Lung (tissue), 13 donors: ENCODE data around the gene C6orf52. TPM values are rescaled to one million over a fixed set of nuclear protein-coding genes. Genes with fewer than 3 reads are reported as not detected.

ENCODE experiments used
- ATAC-seq: fragments of 200-7000 bp; cut with Tn5 transposase; one replicate; pipeline ENCODE4 v1.9.1; 2020; ENCODE audit warnings: moderate number of reproducible peaks; ENCODE audit not compliant: insufficient read depth, low FRiP score
- DNase-seq, 3 donors: peaks; one replicate each; pipeline ENCODE4 v3.0.0-alpha.2; 2013 to 2017
- H3K27ac ChIP-seq, 2 donors: one replicate each; pipeline ENCODE4 v1.5.1; 2013; ENCODE audit warnings: mild to moderate bottlenecking in 2 of 2, moderate library complexity in 2 of 2, control low read depth in 1 of 2, inconsistent platforms in 1 of 2, low read depth in 1 of 2, low read length in 1 of 2
- H3K27me3 ChIP-seq, 3 donors: one replicate each; pipeline ENCODE4 v1.5.1; 2013; ENCODE audit warnings: low read length in 2 of 3; ENCODE audit not compliant: control insufficient read depth in 3 of 3, insufficient read depth in 3 of 3
- H3K36me3 ChIP-seq, 4 donors: one replicate each; pipeline ENCODE4 v1.5.1; 2013; ENCODE audit warnings: low read length in 4 of 4, mild to moderate bottlenecking in 1 of 4, moderate library complexity in 1 of 4; ENCODE audit not compliant: control insufficient read depth in 4 of 4, insufficient read depth in 4 of 4
- H3K4me1 ChIP-seq, 5 donors: one replicate each; pipeline ENCODE4 v1.5.1; 2013; ENCODE audit warnings: low read length in 5 of 5, mild to moderate bottlenecking in 2 of 5, moderate library complexity in 1 of 5; ENCODE audit not compliant: control insufficient read depth in 5 of 5, insufficient read depth in 5 of 5
- H3K4me3 ChIP-seq: one replicate; pipeline ENCODE4 v1.5.1; 2013; ENCODE audit warnings: mild to moderate bottlenecking, control low read depth, moderate library complexity
- H3K9ac ChIP-seq, 2 donors: one replicate each; pipeline ENCODE4 v1.5.1; 2013; ENCODE audit warnings: low read length in 2 of 2, control low read depth in 1 of 2; ENCODE audit not compliant: insufficient read depth in 1 of 2
- H3K9me3 ChIP-seq, 4 donors: one replicate each; pipeline ENCODE4 v1.5.1; 2013; ENCODE audit warnings: low read length in 3 of 4, mild to moderate bottlenecking in 1 of 4, moderate library complexity in 1 of 4; ENCODE audit not compliant: control insufficient read depth in 4 of 4, insufficient read depth in 3 of 4
- WGBS, 2 donors: extraction: QIAGEN DNeasy Blood & Tissue Kit; methylation state at CpG; one replicate each; pipeline ENCODE4 v1.1.7; 2013; 5-methylcytosine and 5-hydroxymethylcytosine counted together
- polyA plus RNA-seq, 2 donors: library from polyadenylated mRNA; stranded (reverse); fragments of 200-250 nt; gene quantifications; one replicate each; pipeline ENCODE4 v1.2.1, GENCODE V29; 2013
- small RNA-seq: library from RNA; depleted of rRNA; stranded (forward); fragments of <200 nt; gene quantifications from one replicate; pipeline ENCODE3, GENCODE V24; 2014; ENCODE audit warnings: low replicate concordance
- total RNA-seq, 2 donors: library from RNA; depleted of rRNA in 1 of 2; stranded (reverse); fragments of >200 nt in 1 of 2; gene quantifications; one replicate each; pipeline ENCODE4 v1.2.1, GENCODE V29; 2014 to 2021
- TF ChIP-seq, protein P1 (sequence below): IDR thresholded peaks from 2 replicates; pipeline ENCODE4 v1.5.1; 2012; ENCODE audit warnings: mild to moderate bottlenecking; ENCODE audit errors: control extremely low read depth, extremely low read depth
- donor health status: control.
- donor health status: control.
- donor health status: Bipolar disorder and iron deficiency.
- donor health status: healthy.
- donor health status: DM: yes; HTN: yes; CAD: no.

Gene C6orf52
- total and polyA plus RNA-seq, 4 donors = 1.3 to 3.5 (median 1.9) TPM

DNA sequence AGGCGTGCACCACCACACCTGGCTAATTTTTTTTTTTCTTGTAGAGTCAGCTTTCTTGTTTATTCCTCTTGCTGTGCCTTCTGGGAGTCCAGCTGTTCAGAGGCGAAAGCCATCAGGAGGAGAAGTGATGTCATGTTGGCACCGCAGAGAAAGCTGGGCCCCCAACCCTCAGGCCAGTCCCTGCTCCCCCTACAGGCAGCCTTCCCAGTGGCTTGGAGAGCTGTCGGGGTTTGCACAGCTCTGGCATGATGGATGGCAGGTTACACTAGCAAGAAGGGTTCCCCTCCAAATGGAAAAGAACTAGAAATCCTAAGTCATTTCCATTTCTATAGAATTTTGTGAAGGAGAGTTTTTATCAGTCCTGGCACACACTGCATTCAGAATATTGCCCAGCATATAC lies 72.6 kb downstream of the C6orf52 start:
- DNase-seq (no peak), ATAC-seq (no peak)
- TF ChIP-seq, protein P1, sequence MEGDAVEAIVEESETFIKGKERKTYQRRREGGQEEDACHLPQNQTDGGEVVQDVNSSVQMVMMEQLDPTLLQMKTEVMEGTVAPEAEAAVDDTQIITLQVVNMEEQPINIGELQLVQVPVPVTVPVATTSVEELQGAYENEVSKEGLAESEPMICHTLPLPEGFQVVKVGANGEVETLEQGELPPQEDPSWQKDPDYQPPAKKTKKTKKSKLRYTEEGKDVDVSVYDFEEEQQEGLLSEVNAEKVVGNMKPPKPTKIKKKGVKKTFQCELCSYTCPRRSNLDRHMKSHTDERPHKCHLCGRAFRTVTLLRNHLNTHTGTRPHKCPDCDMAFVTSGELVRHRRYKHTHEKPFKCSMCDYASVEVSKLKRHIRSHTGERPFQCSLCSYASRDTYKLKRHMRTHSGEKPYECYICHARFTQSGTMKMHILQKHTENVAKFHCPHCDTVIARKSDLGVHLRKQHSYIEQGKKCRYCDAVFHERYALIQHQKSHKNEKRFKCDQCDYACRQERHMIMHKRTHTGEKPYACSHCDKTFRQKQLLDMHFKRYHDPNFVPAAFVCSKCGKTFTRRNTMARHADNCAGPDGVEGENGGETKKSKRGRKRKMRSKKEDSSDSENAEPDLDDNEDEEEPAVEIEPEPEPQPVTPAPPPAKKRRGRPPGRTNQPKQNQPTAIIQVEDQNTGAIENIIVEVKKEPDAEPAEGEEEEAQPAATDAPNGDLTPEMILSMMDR = no peak
- Histone ChIP-seq H3K4me1 (peaks cover 0 to 9% (median 2%) of the 10 kb centered on the region in 5 donors), H3K36me3 (no peaks in the 10 kb centered on the region), H3K9me3 (no peaks in the 10 kb centered on the region), H3K9ac (no peak overlapping the region), H3K27me3 (no peaks in the 10 kb centered on the region), H3K4me3 (no peak overlapping the region), H3K27ac (no peak overlapping the region)
- WGBS, 2 donors = 93 to 94% methylated on average over 4 of the region's 4 CpGs

Small RNAs within 50 kb of the gene (small RNA-seq; reads per million reads assigned to genes)
- gene RF00019 = not detected

Other genes with a start within 250 kb of the C6orf52 start
- 10 to 100 TPM; 21.6 to 57.4 TPM for gene GCNT2, start 173.3 kb downstream of the C6orf52 start, total RNA-seq
- 1 to 10 TPM; 7.8 to 9.9 TPM for gene GCNT2, start 173.3 kb downstream of the C6orf52 start, polyA plus RNA-seq
- gene PAK1IP1, start 356 bp upstream of the C6orf52 start, total RNA-seq = 10 to 100 TPM in 1 of 2 donors, 1 to 10 TPM in 1; 6.1 to 10.7 TPM
- 10 to 100 TPM; 11.3 to 16.9 TPM for gene PAK1IP1, start 356 bp upstream of the C6orf52 start, polyA plus RNA-seq
- gene TMEM14C, start 28.5 kb upstream of the C6orf52 start, total RNA-seq = 10 to 100 TPM; 52.8 to 78.7 TPM
- 100 to 1,000 TPM in 1 of 2 donors, 10 to 100 TPM in 1; 77.9 to 173 TPM for gene TMEM14C, start 28.5 kb upstream of the C6orf52 start, polyA plus RNA-seq
- gene TMEM14B, start 53.2 kb upstream of the C6orf52 start, total RNA-seq = 10 to 100 TPM; 47.2 to 77.6 TPM
- gene TMEM14B, start 53.2 kb upstream of the C6orf52 start, polyA plus RNA-seq = 100 to 1,000 TPM in 1 of 2 donors, 10 to 100 TPM in 1; 45.6 to 112 TPM
- gene MAK, start 143.9 kb upstream of the C6orf52 start, total RNA-seq = 1 to 10 TPM; 3.2 to 4.6 TPM
- gene MAK, start 143.9 kb upstream of the C6orf52 start, polyA plus RNA-seq = 1 to 10 TPM; 1.0 to 2.1 TPM
- not detected for gene GCM2, start 187.4 kb upstream of the C6orf52 start, total RNA-seq
- not detected for gene GCM2, start 187.4 kb upstream of the C6orf52 start, polyA plus RNA-seq
- 1 to 10 TPM in 1 of 2 donors, under 1 TPM in 1; 0.49 to 5.3 TPM for gene SYCP2L, start 192.4 kb upstream of the C6orf52 start, total RNA-seq
- under 1 TPM; 0.49 to 0.89 TPM for gene SYCP2L, start 192.4 kb upstream of the C6orf52 start, polyA plus RNA-seq